Measurements from ENCODE around the gene SLC39A11.

- TF ChIP-seq, protein P1, sequence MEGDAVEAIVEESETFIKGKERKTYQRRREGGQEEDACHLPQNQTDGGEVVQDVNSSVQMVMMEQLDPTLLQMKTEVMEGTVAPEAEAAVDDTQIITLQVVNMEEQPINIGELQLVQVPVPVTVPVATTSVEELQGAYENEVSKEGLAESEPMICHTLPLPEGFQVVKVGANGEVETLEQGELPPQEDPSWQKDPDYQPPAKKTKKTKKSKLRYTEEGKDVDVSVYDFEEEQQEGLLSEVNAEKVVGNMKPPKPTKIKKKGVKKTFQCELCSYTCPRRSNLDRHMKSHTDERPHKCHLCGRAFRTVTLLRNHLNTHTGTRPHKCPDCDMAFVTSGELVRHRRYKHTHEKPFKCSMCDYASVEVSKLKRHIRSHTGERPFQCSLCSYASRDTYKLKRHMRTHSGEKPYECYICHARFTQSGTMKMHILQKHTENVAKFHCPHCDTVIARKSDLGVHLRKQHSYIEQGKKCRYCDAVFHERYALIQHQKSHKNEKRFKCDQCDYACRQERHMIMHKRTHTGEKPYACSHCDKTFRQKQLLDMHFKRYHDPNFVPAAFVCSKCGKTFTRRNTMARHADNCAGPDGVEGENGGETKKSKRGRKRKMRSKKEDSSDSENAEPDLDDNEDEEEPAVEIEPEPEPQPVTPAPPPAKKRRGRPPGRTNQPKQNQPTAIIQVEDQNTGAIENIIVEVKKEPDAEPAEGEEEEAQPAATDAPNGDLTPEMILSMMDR (IDR thresholded peaks at IDR 0.05), result no peak
- no peak for TF ChIP-seq POLR2A (IDR thresholded peaks at IDR 0.05)
- no peak for TF ChIP-seq EP300 (IDR thresholded peaks at IDR 0.05)
Measured at GRCh38 chr17:72611172-72611571, 481.3 kb downstream of the SLC39A11 start.

Data from upper lobe of left lung (tissue), 4 donors.